K562 (cell line): ENCODE results near the gene RREB1. TPM values are rescaled to one million over a fixed set of nuclear protein-coding genes. Genes with fewer than 3 reads are reported as not detected.
A peak's percentile ranks its signal among the peaks of the same experiment; 100 is the strongest.

Source experiments
- ARID2 ChIP-seq: fragments of 450-650 bp; IDR thresholded peaks from 2 replicates; pipeline ENCODE4 v1.6.1; 2017; ENCODE audit warnings: antibody characterized with exemption, mild to moderate bottlenecking
- ATF6 ChIP-seq: sonication (generic); formaldehyde crosslinking; IDR thresholded peaks from 2 replicates; pipeline ENCODE4 v1.4.0; 2020; ENCODE audit warnings: mild to moderate bottlenecking, missing genetic modification reagents
- CBFA2T2 ChIP-seq: fragments of 450-650 bp; conservative IDR thresholded peaks from 2 replicates; pipeline ENCODE4 v1.6.1; 2017; ENCODE audit warnings: mild to moderate bottlenecking
- CHD1 ChIP-seq: fragments of 200-600 bp; sonication (generic); IDR thresholded peaks from one replicate; pipeline ENCODE4 v1.6.1; 2012; ENCODE audit warnings: mild to moderate bottlenecking, moderate library complexity, low read length, inconsistent platforms
- CTBP1 ChIP-seq: fragments of 450-650 bp; IDR thresholded peaks from 2 replicates; pipeline ENCODE4 v1.6.1; 2016; ENCODE audit warnings: borderline replicate concordance
- CTCFL ChIP-seq: IDR thresholded peaks from 2 replicates; pipeline ENCODE4 v1.6.1; 2011; ENCODE audit warnings: borderline replicate concordance, low read depth, mild to moderate bottlenecking, moderate library complexity, low read length; ENCODE audit not compliant: insufficient read depth, poor library complexity, severe bottlenecking
- ETS1 ChIP-seq: conservative IDR thresholded peaks from 2 replicates; pipeline ENCODE4 v1.6.1; 2011; ENCODE audit warnings: low read depth, mild to moderate bottlenecking, low read length; ENCODE audit not compliant: control insufficient read depth
- FOSL1 ChIP-seq: fragments of 200-800 bp; sonication (Bioruptor generic); conservative IDR thresholded peaks from 2 replicates; pipeline ENCODE4 v1.6.1; 2016; ENCODE audit warnings: missing genetic modification characterization, missing compliant biosample characterization
- HMGN3 ChIP-seq: IDR thresholded peaks from 2 replicates; pipeline ENCODE4 v1.6.1; 2011; ENCODE audit warnings: borderline replicate concordance, low read depth, mild to moderate bottlenecking, mixed read lengths, low read length; ENCODE audit not compliant: insufficient read length; ENCODE audit errors: extremely low read depth
- KDM2B ChIP-seq: fragments of 250-450 bp; sonication (Bioruptor Pico); IDR thresholded peaks from 2 replicates; pipeline ENCODE4 v1.8.0; 2021; ENCODE audit warnings: mild to moderate bottlenecking, moderate library complexity
- KLF1 ChIP-seq: fragments of 450-650 bp; IDR thresholded peaks from 2 replicates; pipeline ENCODE4 v1.6.1; 2016; ENCODE audit warnings: missing genetic modification characterization, missing compliant biosample characterization
- LCOR ChIP-seq: sonication (generic); formaldehyde crosslinking; IDR thresholded peaks from 2 replicates; pipeline ENCODE4 v1.8.0; 2022; ENCODE audit warnings: mild to moderate bottlenecking, missing genetic modification reagents
- MBD2 ChIP-seq: sonication (generic); IDR thresholded peaks from 2 replicates; pipeline ENCODE4 v1.6.1; 2016; ENCODE audit warnings: low read depth, borderline replicate concordance
- SIX5 ChIP-seq, 2 experiments: IDR thresholded peaks; 2 replicates each; pipeline ENCODE4 v1.6.1; 2011; ENCODE audit warnings: low read length in 2 of 2, borderline replicate concordance in 1 of 2, low read depth in 1 of 2, mild to moderate bottlenecking in 1 of 2, moderate library complexity in 1 of 2; ENCODE audit not compliant: insufficient read depth in 1 of 2
- TCF15 ChIP-seq: fragments of 250-450 bp; sonication (Bioruptor Pico); IDR thresholded peaks from 2 replicates; pipeline ENCODE4 v1.8.0; 2022; ENCODE audit warnings: moderate library complexity, mild to moderate bottlenecking, inconsistent platforms
- ZNF197 ChIP-seq: fragments of 200-800 bp; sonication (Bioruptor generic); IDR thresholded peaks from 2 replicates; pipeline ENCODE4 v1.6.1; 2016; ENCODE audit warnings: low read depth, missing genetic modification characterization, missing compliant biosample characterization
- ZNF239 ChIP-seq: fragments of 250-450 bp; sonication (Bioruptor Pico); IDR thresholded peaks from 2 replicates; pipeline ENCODE4 v1.4.0; 2020; ENCODE audit warnings: mild to moderate bottlenecking
- ZNF3 ChIP-seq: fragments of 250-450 bp; sonication (Bioruptor Pico); IDR thresholded peaks from 2 replicates; pipeline ENCODE4 v1.5.0; 2021; ENCODE audit warnings: mild to moderate bottlenecking, moderate library complexity
- ZNF584 ChIP-seq: fragments of 200-800 bp; sonication (Bioruptor generic); IDR thresholded peaks from 2 replicates; pipeline ENCODE4 v1.6.1; 2016; ENCODE audit warnings: low read depth, mild to moderate bottlenecking, missing genetic modification characterization, missing compliant biosample characterization
- polyA plus RNA-seq, 8 experiments: library from polyadenylated mRNA; depleted of rRNA in 4 of 8; stranded (reverse) in 5 of 8; unstranded in 3 of 8; fragments of >200 nt; fragmentation: Nextera tagmentation in 2 of 8; fragmentation: Illumina TruSeq in 1 of 8; extraction: Ambion mirVana in 2 of 8; extraction: Trizol in 1 of 8; gene quantifications; 2 replicates each; pipeline versions ENCODE4 v1.2.1 to v1.2.3, GENCODE V29; 2011 to 2014; ENCODE audit warnings: inconsistent platforms in 1 of 8, missing spikeins in 1 of 8
- total RNA-seq, 7 experiments: library from RNA; depleted of rRNA in 6 of 7; stranded (reverse); fragments of >200 nt in 6 of 7; fragmentation: Illumina TruSeq in 2 of 7; extraction: Trizol in 2 of 7; gene quantifications; 2 replicates each; pipeline versions ENCODE4 v1.2.1 to v1.2.3, GENCODE V29; 2011 to 2021; ENCODE audit warnings: low replicate concordance in 1 of 7
- TF ChIP-seq, protein P1 (sequence below), 2 experiments: fragments of 450-650 bp; IDR thresholded peaks; 2 replicates each; pipeline ENCODE4 v1.6.1; 2016

The RREB1 gene
- total and polyA plus RNA-seq, 9 of the 15 experiments (the other 6 are each of a cell fraction or from before 2014, with no cell fraction given) = 3.3 to 64.2 (median 19.3) TPM

- peak; percentile 88; the same call in 1 of the 2 replicates for TF ChIP-seq MBD2
- peak; percentile 48; the same call in 1 of the 2 replicates for TF ChIP-seq LCOR (CRISPR knock-in tag)
- TF ChIP-seq ZNF197 (CRISPR knock-in tag) = peak; percentile 64; the same call in 1 of the 2 replicates
- TF ChIP-seq SIX5 (IDR thresholded peaks at IDR 0.05; ENCODE audit: borderline replicate concordance in 1 of 2, insufficient read depth in 1 of 2, low read depth in 1 of 2, low read length in 2 of 2) = no peak
- TF ChIP-seq KDM2B (CRISPR knock-in tag) = no peak
- TF ChIP-seq FOSL1 (tag) = peak; percentile 87
- TF ChIP-seq, protein P1, sequence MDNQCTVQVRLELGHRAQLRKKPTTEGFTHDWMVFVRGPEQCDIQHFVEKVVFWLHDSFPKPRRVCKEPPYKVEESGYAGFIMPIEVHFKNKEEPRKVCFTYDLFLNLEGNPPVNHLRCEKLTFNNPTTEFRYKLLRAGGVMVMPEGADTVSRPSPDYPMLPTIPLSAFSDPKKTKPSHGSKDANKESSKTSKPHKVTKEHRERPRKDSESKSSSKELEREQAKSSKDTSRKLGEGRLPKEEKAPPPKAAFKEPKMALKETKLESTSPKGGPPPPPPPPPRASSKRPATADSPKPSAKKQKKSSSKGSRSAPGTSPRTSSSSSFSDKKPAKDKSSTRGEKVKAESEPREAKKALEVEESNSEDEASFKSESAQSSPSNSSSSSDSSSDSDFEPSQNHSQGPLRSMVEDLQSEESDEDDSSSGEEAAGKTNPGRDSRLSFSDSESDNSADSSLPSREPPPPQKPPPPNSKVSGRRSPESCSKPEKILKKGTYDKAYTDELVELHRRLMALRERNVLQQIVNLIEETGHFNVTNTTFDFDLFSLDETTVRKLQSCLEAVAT (IDR thresholded peaks at IDR 0.05) = peak; percentile 67 to 79; a peak in 3 of 4 replicates
- no peak for TF ChIP-seq ZNF584 (CRISPR knock-in tag)
- TF ChIP-seq ETS1 = no peak
- TF ChIP-seq CTBP1 = peak; percentile 96
- no peak for TF ChIP-seq HMGN3
- no peak; the same call in 1 of the 2 replicates for TF ChIP-seq KLF1 (tag)
- TF ChIP-seq CHD1 = no peak
- TF ChIP-seq ARID2 = no peak
- TF ChIP-seq ZNF3 (CRISPR knock-in tag) = no peak
- no peak for TF ChIP-seq ATF6
- TF ChIP-seq ZNF239 = no peak
- peak; percentile 83; the same call in 1 of the 2 replicates for TF ChIP-seq TCF15 (CRISPR knock-in tag)
- TF ChIP-seq CTCFL = no peak
- TF ChIP-seq CBFA2T2 = no peak; the same call in 1 of the 2 replicates
Measured at GRCh38 chr6:7201732-7202541, 94.2 kb downstream of the RREB1 start (continued).
